Astrocyte (in vitro differentiated cells and primary cell): ENCODE results near the gene ADAMTS12. TPM values are rescaled to one million over a fixed set of nuclear protein-coding genes. Genes with fewer than 3 reads are reported as not detected.

Experiments used
- DNase-seq: peaks from one replicate; pipeline ENCODE4 v3.0.0-alpha.2; 2010; ENCODE audit warnings: low read depth
- FAIRE-seq: peaks from 2 replicates; lab custom pipeline; 2011; peaks lifted over from hg19 to GRCh38; lab: Jason Lieb, UNC
- H2AFZ ChIP-seq: 2 replicates; pipeline ENCODE4 v1.6.0; 2012; ENCODE audit warnings: low read depth, low read length, inconsistent platforms
- H3K27ac ChIP-seq: 2 replicates; pipeline ENCODE4 v1.5.1; 2011; ENCODE audit warnings: low read depth, low read length, inconsistent platforms
- H3K27me3 ChIP-seq: 2 replicates; pipeline ENCODE4 v1.6.0; 2011; ENCODE audit warnings: low read length, inconsistent platforms; ENCODE audit not compliant: insufficient read depth
- H3K36me3 ChIP-seq: 2 replicates; pipeline ENCODE4 v1.5.1; 2011; ENCODE audit warnings: low read length, inconsistent platforms; ENCODE audit not compliant: insufficient read depth
- H3K4me1 ChIP-seq: 2 replicates; pipeline ENCODE4 v1.5.1; 2011; ENCODE audit warnings: low read length, inconsistent platforms; ENCODE audit not compliant: insufficient read depth
- H3K4me2 ChIP-seq: 2 replicates; pipeline ENCODE4 v1.6.0; 2012; ENCODE audit warnings: low read length, inconsistent platforms
- H3K4me3 ChIP-seq: 2 replicates; pipeline ENCODE4 v1.5.1; 2011; ENCODE audit warnings: low read depth, mild to moderate bottlenecking, low read length, inconsistent platforms; ENCODE audit not compliant: insufficient read depth
- H3K79me2 ChIP-seq: 2 replicates; pipeline ENCODE4 v1.6.0; 2012; ENCODE audit warnings: mild to moderate bottlenecking, low read length, inconsistent platforms; ENCODE audit not compliant: insufficient read depth
- H3K9ac ChIP-seq: 2 replicates; pipeline ENCODE4 v1.6.0; 2012; ENCODE audit warnings: mild to moderate bottlenecking, low read length, inconsistent platforms
- H3K9me3 ChIP-seq: 2 replicates; pipeline ENCODE4 v1.5.1; 2012; ENCODE audit warnings: low read depth, mild to moderate bottlenecking, low read length, inconsistent platforms; ENCODE audit not compliant: insufficient read depth
- H4K20me1 ChIP-seq: 2 replicates; pipeline ENCODE4 v1.6.0; 2012; ENCODE audit warnings: low read length, inconsistent platforms; ENCODE audit not compliant: insufficient read depth
- H3K27ac Mint-ChIP-seq: one replicate; pipeline ENCODE4 v1.8.0; 2021; ENCODE audit warnings: mild to moderate bottlenecking, mixed read lengths; ENCODE audit not compliant: unreplicated experiment
- H3K27me3 Mint-ChIP-seq: one replicate; pipeline ENCODE4 v1.8.0; 2021; ENCODE audit warnings: low read depth, mixed read lengths; ENCODE audit not compliant: unreplicated experiment
- H3K36me3 Mint-ChIP-seq: one replicate; pipeline ENCODE4 v1.8.0; 2021; ENCODE audit warnings: low read depth, mixed read lengths; ENCODE audit not compliant: unreplicated experiment
- H3K4me1 Mint-ChIP-seq: one replicate; pipeline ENCODE4 v1.8.0; 2021; ENCODE audit warnings: low read depth, mixed read lengths; ENCODE audit not compliant: unreplicated experiment
- H3K4me3 Mint-ChIP-seq: one replicate; pipeline ENCODE4 v1.8.0; 2021; ENCODE audit warnings: mild to moderate bottlenecking, moderate library complexity, mixed read lengths; ENCODE audit not compliant: unreplicated experiment
- H3K9me3 Mint-ChIP-seq: one replicate; pipeline ENCODE4 v1.8.0; 2021; ENCODE audit warnings: mild to moderate bottlenecking, mixed read lengths; ENCODE audit not compliant: unreplicated experiment
- EZH2 ChIP-seq: IDR thresholded peaks from 2 replicates; pipeline ENCODE4 v1.6.1; 2012; ENCODE audit warnings: mild to moderate bottlenecking, low read length, inconsistent platforms; ENCODE audit not compliant: insufficient read depth
- total RNA-seq: library from RNA; stranded (reverse); gene quantifications from 2 replicates; pipeline ENCODE4 v1.2.1, GENCODE V29; 2021
- TF ChIP-seq, protein P1 (sequence below): IDR thresholded peaks from 2 replicates; pipeline ENCODE4 v1.5.1; 2011; ENCODE audit warnings: low read depth, mild to moderate bottlenecking, inconsistent platforms, low read length, moderate library complexity; ENCODE audit not compliant: insufficient read depth

ADAMTS12 gene
- total RNA-seq, 1 donor from 2014 or later = 156 TPM

DNA sequence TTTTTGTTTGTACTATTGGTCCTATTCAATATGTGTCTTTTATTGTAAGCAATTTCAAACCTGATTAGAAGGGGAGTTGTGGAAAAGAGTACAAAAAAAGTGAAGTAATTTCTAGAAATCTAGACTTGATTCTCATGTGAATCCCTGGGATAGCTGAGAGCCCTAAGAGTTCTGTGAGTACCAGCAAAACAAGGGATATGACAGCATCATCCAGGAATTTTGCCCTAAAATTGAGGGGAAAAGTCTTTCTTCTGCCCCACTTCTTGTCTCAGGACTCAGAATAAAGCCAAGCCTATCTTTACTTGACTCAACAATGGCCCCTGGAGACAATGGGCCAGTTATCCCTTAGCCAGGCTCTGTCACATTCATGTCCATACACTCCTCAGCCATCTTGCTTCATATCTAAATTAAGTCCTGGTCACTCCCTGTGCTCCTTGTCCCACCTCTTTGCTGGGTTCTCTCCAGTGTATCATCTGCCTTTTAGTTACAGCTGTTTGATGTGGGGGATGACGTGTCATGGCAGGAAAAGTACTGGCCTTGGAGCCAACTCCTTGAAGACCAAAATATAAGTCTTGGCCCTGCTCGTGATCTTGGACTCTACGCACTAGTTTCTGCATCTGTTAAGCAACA is 81.2 kb downstream of the ADAMTS12 start:
- Mint-ChIP-seq H3K27ac (peak overlapping the region; percentile 83), H3K9me3 (no peaks in the 10 kb centered on the region), H3K4me3 (no peak overlapping the region), H3K27me3 (no peaks in the 10 kb centered on the region), H3K36me3 (peaks cover 19% of the 10 kb centered on the region), H3K4me1 (peaks cover 59% of the 10 kb centered on the region)
- Histone ChIP-seq H3K36me3 (no peaks in the 10 kb centered on the region), H3K9ac (peak overlapping the region; percentile 39), H4K20me1 (no peaks in the 10 kb centered on the region), H3K27ac (peak overlapping the region; percentile 84), H2AFZ (no peak overlapping the region), H3K79me2 (peaks cover 81% of the 10 kb centered on the region), H3K9me3 (no peaks in the 10 kb centered on the region), H3K4me3 (no peak overlapping the region), H3K27me3 (no peaks in the 10 kb centered on the region), H3K4me2 (peak overlapping the region; percentile 16), H3K4me1 (peaks cover 47% of the 10 kb centered on the region)
- TF ChIP-seq, protein P1, sequence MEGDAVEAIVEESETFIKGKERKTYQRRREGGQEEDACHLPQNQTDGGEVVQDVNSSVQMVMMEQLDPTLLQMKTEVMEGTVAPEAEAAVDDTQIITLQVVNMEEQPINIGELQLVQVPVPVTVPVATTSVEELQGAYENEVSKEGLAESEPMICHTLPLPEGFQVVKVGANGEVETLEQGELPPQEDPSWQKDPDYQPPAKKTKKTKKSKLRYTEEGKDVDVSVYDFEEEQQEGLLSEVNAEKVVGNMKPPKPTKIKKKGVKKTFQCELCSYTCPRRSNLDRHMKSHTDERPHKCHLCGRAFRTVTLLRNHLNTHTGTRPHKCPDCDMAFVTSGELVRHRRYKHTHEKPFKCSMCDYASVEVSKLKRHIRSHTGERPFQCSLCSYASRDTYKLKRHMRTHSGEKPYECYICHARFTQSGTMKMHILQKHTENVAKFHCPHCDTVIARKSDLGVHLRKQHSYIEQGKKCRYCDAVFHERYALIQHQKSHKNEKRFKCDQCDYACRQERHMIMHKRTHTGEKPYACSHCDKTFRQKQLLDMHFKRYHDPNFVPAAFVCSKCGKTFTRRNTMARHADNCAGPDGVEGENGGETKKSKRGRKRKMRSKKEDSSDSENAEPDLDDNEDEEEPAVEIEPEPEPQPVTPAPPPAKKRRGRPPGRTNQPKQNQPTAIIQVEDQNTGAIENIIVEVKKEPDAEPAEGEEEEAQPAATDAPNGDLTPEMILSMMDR = no peak
- no peak for TF ChIP-seq EZH2
- FAIRE-seq (no peak), DNase-seq (peak; percentile 36)

- peak overlapping the region; percentile 16 for H3K4me2 ChIP-seq
- peaks cover 61% of the 10 kb centered on the region for H3K4me1 Mint-ChIP-seq
- no peak for TF ChIP-seq EZH2
- TF ChIP-seq, protein P1 = no peak
- H3K4me1 ChIP-seq = peaks cover 47% of the 10 kb centered on the region
- peak overlapping the region; percentile 39 for H3K9ac ChIP-seq
- no peaks in the 10 kb centered on the region for H4K20me1 ChIP-seq
- DNase-seq (no peak), FAIRE-seq (no peak)
- peak overlapping the region; percentile 84 for H3K27ac ChIP-seq
- H3K4me3 ChIP-seq = no peak overlapping the region
- H3K9me3 Mint-ChIP-seq = no peaks in the 10 kb centered on the region
- no peaks in the 10 kb centered on the region for H3K9me3 ChIP-seq
- H3K36me3 Mint-ChIP-seq = peaks cover 17% of the 10 kb centered on the region
- H3K79me2 ChIP-seq = peaks cover 81% of the 10 kb centered on the region
- no peaks in the 10 kb centered on the region for H3K27me3 Mint-ChIP-seq
- no peak overlapping the region for H2AFZ ChIP-seq
- no peak overlapping the region for H3K27ac Mint-ChIP-seq
- H3K27me3 ChIP-seq = no peaks in the 10 kb centered on the region
- H3K4me3 Mint-ChIP-seq = no peak overlapping the region
- no peaks in the 10 kb centered on the region for H3K36me3 ChIP-seq
These were observed 81.9 kb downstream of the ADAMTS12 start for GRCh38 chr5:33809936-33810335.

GRCh38 chr5:33808699-33809098 is 83.1 kb downstream of the ADAMTS12 start:
- H3K9ac ChIP-seq = peak overlapping the region; percentile 39
- no peaks in the 10 kb centered on the region for H3K36me3 ChIP-seq
- H2AFZ ChIP-seq = no peak overlapping the region
- FAIRE-seq = no peak
- no peaks in the 10 kb centered on the region for H3K27me3 Mint-ChIP-seq
- peaks cover 17% of the 10 kb centered on the region for H3K36me3 Mint-ChIP-seq
- TF ChIP-seq, protein P1 = no peak
- no peak for TF ChIP-seq EZH2
- H4K20me1 ChIP-seq = no peaks in the 10 kb centered on the region
- DNase-seq = no peak
- H3K27me3 ChIP-seq = no peaks in the 10 kb centered on the region
- H3K27ac Mint-ChIP-seq = peak overlapping the region; percentile 50
- peaks cover 63% of the 10 kb centered on the region for H3K4me1 Mint-ChIP-seq
- H3K27ac ChIP-seq = peak overlapping the region; percentile 84
- no peak overlapping the region for H3K4me3 ChIP-seq
- peak overlapping the region; percentile 72 for H3K4me2 ChIP-seq
- peaks cover 82% of the 10 kb centered on the region for H3K79me2 ChIP-seq
- H3K9me3 ChIP-seq = no peaks in the 10 kb centered on the region
- peaks cover 47% of the 10 kb centered on the region for H3K4me1 ChIP-seq
- H3K4me3 Mint-ChIP-seq = no peak overlapping the region
- H3K9me3 Mint-ChIP-seq = no peaks in the 10 kb centered on the region
